OCI-LY3 (cell line): Measurements from ENCODE around the gene GRAMD1B.

Source experiments
- H2AFZ ChIP-seq: fragments of 200-600, 300-600 bp; shearing (Covaris generic); 2 replicates; pipeline ENCODE4 v1.6.0; 2014; ENCODE audit warnings: antibody characterized with exemption, low read depth, low read length
- H3K27ac ChIP-seq: fragments of 200-600, 300-600 bp; sonication (generic); 2 replicates; pipeline ENCODE4 v1.5.1; 2014; ENCODE audit warnings: mild to moderate bottlenecking, low read length, moderate library complexity, mixed read lengths
- H3K27me3 ChIP-seq: fragments of 200-600, 300-600 bp; sonication (generic); 2 replicates; pipeline ENCODE4 v1.6.1; 2014; ENCODE audit warnings: low read depth, low read length, mixed read lengths
- H3K36me3 ChIP-seq: fragments of 200-600, 300-600 bp; sonication (generic); replicated peaks from 2 replicates; pipeline ENCODE3; 2014; ENCODE audit warnings: low read depth, low read length, mixed read lengths
- H3K4me1 ChIP-seq: fragments of 300-600, 200-600 bp; sonication (generic); 2 replicates; pipeline ENCODE4 v1.6.1; 2014; ENCODE audit warnings: low read length, mixed read lengths
- H3K4me2 ChIP-seq: fragments of 200-600, 300-600 bp; sonication (generic); 2 replicates; pipeline ENCODE4 v1.6.1; 2014; ENCODE audit warnings: low read length, mixed read lengths
- H3K4me3 ChIP-seq: fragments of 300-600, 200-600 bp; sonication (generic); 2 replicates; pipeline ENCODE4 v1.5.1; 2014; ENCODE audit warnings: antibody characterized with exemption, mild to moderate bottlenecking, low read length, moderate library complexity
- H3K79me2 ChIP-seq: fragments of 300-600, 200-600 bp; shearing (Covaris generic); 2 replicates; pipeline ENCODE4 v1.6.1; 2014; ENCODE audit warnings: mild to moderate bottlenecking, low read length, mixed read lengths
- H3K9ac ChIP-seq: fragments of 300-600, 200-600 bp; shearing (Covaris generic); 2 replicates; pipeline ENCODE4 v1.6.0; 2014; ENCODE audit warnings: mild to moderate bottlenecking, low read length, moderate library complexity
- H3K9me3 ChIP-seq: fragments of 200-600, 300-600 bp; shearing (Covaris generic); 2 replicates; pipeline ENCODE4 v1.6.1; 2014; ENCODE audit warnings: low read length, mixed read lengths; ENCODE audit not compliant: insufficient read depth
- H4K20me1 ChIP-seq: fragments of 200-600, 300-600 bp; sonication (generic); 2 replicates; pipeline ENCODE4 v1.6.1; 2016; ENCODE audit warnings: low read length, mixed read lengths; ENCODE audit not compliant: insufficient read depth
- CTCF ChIP-seq: fragments of 200-600, 300-600 bp; sonication (generic); IDR thresholded peaks from 2 replicates; pipeline ENCODE4 v1.5.1; 2014; ENCODE audit warnings: antibody characterized with exemption, low read length, low read depth
- EZH2phosphoT487 ChIP-seq: fragments of 200-600 bp; shearing (Covaris generic); IDR thresholded peaks from 2 replicates; pipeline ENCODE4 v1.6.1; 2018; ENCODE audit warnings: antibody characterized with exemption, mixed run types, low read depth

The GRAMD1B gene

GRCh38 chr11:123527947-123528346 is 97.9 kb downstream of the GRAMD1B start:
- Histone ChIP-seq H3K9ac (no peak overlapping the region), H3K4me1 (no peaks in the 10 kb centered on the region), H3K4me3 (no peak overlapping the region), H3K79me2 (no peaks in the 10 kb centered on the region), H3K9me3 (no peaks in the 10 kb centered on the region), H3K27ac (no peak overlapping the region), H2AFZ (no peak overlapping the region), H4K20me1 (peaks cover 2% of the 10 kb centered on the region; the same call in 1 of the 2 replicates), H3K27me3 (no peaks in the 10 kb centered on the region), H3K4me2 (no peak overlapping the region), H3K36me3 (no peaks in the 10 kb centered on the region)
- TF ChIP-seq EZH2phosphoT487, result no peak
- TF ChIP-seq CTCF, result no peak

- TF ChIP-seq CTCF (no peak), EZH2phosphoT487 (no peak)
- H2AFZ ChIP-seq, result no peak overlapping the region
- no peak overlapping the region for H3K4me2 ChIP-seq
- H3K27me3 ChIP-seq, result no peaks in the 10 kb centered on the region
- H3K9ac ChIP-seq, result no peak overlapping the region
- no peaks in the 10 kb centered on the region for H3K79me2 ChIP-seq
- no peak overlapping the region for H3K27ac ChIP-seq
- H3K4me3 ChIP-seq, result no peak overlapping the region
- no peaks in the 10 kb centered on the region for H3K4me1 ChIP-seq
- H3K36me3 ChIP-seq, result no peaks in the 10 kb centered on the region
- H4K20me1 ChIP-seq, result no peaks in the 10 kb centered on the region; the same call in 1 of the 2 replicates
- no peaks in the 10 kb centered on the region for H3K9me3 ChIP-seq
Observed at GRCh38 chr11:123531325-123531724, 101.3 kb downstream of the GRAMD1B start.

- no peak overlapping the region for H3K9ac ChIP-seq
- no peaks in the 10 kb centered on the region for H3K36me3 ChIP-seq
- no peak for TF ChIP-seq CTCF
- no peak for TF ChIP-seq EZH2phosphoT487
- no peaks in the 10 kb centered on the region for H3K4me1 ChIP-seq
- no peak overlapping the region for H3K4me2 ChIP-seq
- H4K20me1 ChIP-seq, result no peaks in the 10 kb centered on the region; the same call in 1 of the 2 replicates
- H3K27me3 ChIP-seq, result no peaks in the 10 kb centered on the region
- H3K9me3 ChIP-seq, result no peaks in the 10 kb centered on the region
- no peaks in the 10 kb centered on the region for H3K79me2 ChIP-seq
- no peak overlapping the region for H3K27ac ChIP-seq
- no peak overlapping the region for H2AFZ ChIP-seq
- no peak overlapping the region for H3K4me3 ChIP-seq
Observed at GRCh38 chr11:123532131-123532530, 102.1 kb downstream of the GRAMD1B start.

GRCh38 chr11:123535401-123535800 is 105.3 kb downstream of the GRAMD1B start:
- H4K20me1 ChIP-seq, result no peaks in the 10 kb centered on the region; the same call in 1 of the 2 replicates
- no peaks in the 10 kb centered on the region for H3K9me3 ChIP-seq
- H3K27ac ChIP-seq, result no peak overlapping the region
- H2AFZ ChIP-seq, result no peak overlapping the region
- no peaks in the 10 kb centered on the region for H3K27me3 ChIP-seq
- no peaks in the 10 kb centered on the region for H3K36me3 ChIP-seq
- no peak overlapping the region for H3K9ac ChIP-seq
- no peak overlapping the region for H3K4me3 ChIP-seq
- H3K4me2 ChIP-seq, result no peak overlapping the region
- H3K4me1 ChIP-seq, result no peaks in the 10 kb centered on the region
- no peaks in the 10 kb centered on the region for H3K79me2 ChIP-seq
- no peak for TF ChIP-seq CTCF
- TF ChIP-seq EZH2phosphoT487, result no peak
